Esophagus squamous epithelium (tissue), 4 donors: ENCODE data around the gene ENTPD1.

ENCODE experiments used
- CTCF ChIP-seq, 6 experiments: fragments of 450-650 bp in 4 of 6; fragments of 200-600 bp in 2 of 6; sonication (generic) in 2 of 6; IDR thresholded peaks; one replicate each; pipeline ENCODE4 v1.5.1; 2016 to 2019; ENCODE audit warnings: antibody characterized with exemption in 6 of 6, mild to moderate bottlenecking in 4 of 6, moderate library complexity in 4 of 6
- POLR2A ChIP-seq, 4 donors: fragments of 450-650 bp; IDR thresholded peaks; one replicate each; pipeline ENCODE4 v1.6.1; 2017; ENCODE audit warnings: antibody characterized with exemption in 4 of 4, mild to moderate bottlenecking in 4 of 4, moderate library complexity in 3 of 4

- no peak for TF ChIP-seq CTCF (IDR thresholded peaks at IDR 0.05)
- no peak for TF ChIP-seq POLR2A (IDR thresholded peaks at IDR 0.05)
Observed at GRCh38 chr10:95880704-95881103, 124.7 kb downstream of the ENTPD1 start.
